ENCODE measurements around the gene GLT1D1. TPM values are rescaled to one million over a fixed set of nuclear protein-coding genes. Genes with fewer than 3 reads are reported as not detected.

GLT1D1 gene
- total RNA-seq, 2 experiments from 2014 or later: 0.30 to 0.53 TPM

- no peak overlapping the region for H3K27ac Mint-ChIP-seq
- no peaks in the 10 kb centered on the region for H3K9me3 Mint-ChIP-seq (ENCODE audit: low read depth)
- H3K36me3 Mint-ChIP-seq (ENCODE audit: low read depth): peaks cover 48% of the 10 kb centered on the region
- intact Hi-C loops (cut with DNase I, micrococcal nuclease): no loop called here
- no peaks in the 10 kb centered on the region for H3K27me3 Mint-ChIP-seq
- H3K4me3 Mint-ChIP-seq: no peak overlapping the region
- CTCF ChIA-PET: no interaction called here
- POLR2A ChIA-PET: no interaction called here
- ATAC-seq (no peak), DNase-seq (no peak)
- peaks cover 66% of the 10 kb centered on the region for H3K4me1 Mint-ChIP-seq
Observed at GRCh38 chr12:128814411-128815261, 38.6 kb upstream of the GLT1D1 start.

GRCh38 chr12:128815779-128816642, 37.3 kb upstream of the GLT1D1 start:
- DNase-seq (no peak), ATAC-seq (no peak)
- Mint-ChIP-seq H3K27me3 (no peaks in the 10 kb centered on the region), H3K36me3 (ENCODE audit: low read depth) (peaks cover 52% of the 10 kb centered on the region), H3K27ac (no peak overlapping the region), H3K4me1 (peaks cover 60% of the 10 kb centered on the region), H3K4me3 (no peak overlapping the region), H3K9me3 (ENCODE audit: low read depth) (no peaks in the 10 kb centered on the region)
- intact Hi-C loops (cut with DNase I, micrococcal nuclease): no loop called here
- POLR2A ChIA-PET: no interaction called here
- CTCF ChIA-PET: no interaction called here

GRCh38 chr12:128816643-128816920, 36.7 kb upstream of the GLT1D1 start:
- POLR2A ChIA-PET: no interaction called here
- Mint-ChIP-seq H3K27ac (no peak overlapping the region), H3K4me1 (peaks cover 61% of the 10 kb centered on the region), H3K36me3 (ENCODE audit: low read depth) (peaks cover 51% of the 10 kb centered on the region), H3K9me3 (ENCODE audit: low read depth) (no peaks in the 10 kb centered on the region), H3K27me3 (no peaks in the 10 kb centered on the region), H3K4me3 (no peak overlapping the region)
- CTCF ChIA-PET: no interaction called here
- intact Hi-C loops (cut with DNase I, micrococcal nuclease): no loop called here
- DNase-seq (no peak), ATAC-seq (no peak)

- ATAC-seq (peak; percentile 25), DNase-seq (peak; percentile 36)
- Mint-ChIP-seq H3K36me3 (ENCODE audit: low read depth) (peaks cover 51% of the 10 kb centered on the region), H3K27me3 (no peaks in the 10 kb centered on the region), H3K4me3 (no peak overlapping the region), H3K4me1 (peaks cover 63% of the 10 kb centered on the region), H3K27ac (no peak overlapping the region), H3K9me3 (ENCODE audit: low read depth) (no peaks in the 10 kb centered on the region)
- intact Hi-C loops (cut with DNase I, micrococcal nuclease): no loop called here
- ChIA-PET CTCF (no interaction called here), POLR2A (no interaction called here)
Observed at GRCh38 chr12:128817111-128818015, 35.9 kb upstream of the GLT1D1 start.

- peak overlapping the region; percentile 43 for H3K27ac Mint-ChIP-seq
- no peak for ATAC-seq
- no peak overlapping the region for H3K4me3 Mint-ChIP-seq
Observed at GRCh38 chr12:128818065-128819022, 34.9 kb upstream of the GLT1D1 start.

GRCh38 chr12:128819293-128820144, 33.8 kb upstream of the GLT1D1 start:
- H3K27me3 Mint-ChIP-seq: no peaks in the 10 kb centered on the region
- no peak for ATAC-seq
- CTCF ChIA-PET: no interaction called here
- no peaks in the 10 kb centered on the region for H3K9me3 Mint-ChIP-seq (ENCODE audit: low read depth)
- POLR2A ChIA-PET: no interaction called here
- no peak overlapping the region for H3K4me3 Mint-ChIP-seq
- H3K27ac Mint-ChIP-seq: no peak overlapping the region
- peaks cover 54% of the 10 kb centered on the region for H3K4me1 Mint-ChIP-seq
- H3K36me3 Mint-ChIP-seq (ENCODE audit: low read depth): peaks cover 33% of the 10 kb centered on the region
- DNase-seq: no peak
- intact Hi-C loops (cut with DNase I, micrococcal nuclease): no loop called here

More at GRCh38 chr12:128818065-128819022, 34.9 kb upstream of the GLT1D1 start:
- CTCF ChIA-PET: no interaction called here
- no peaks in the 10 kb centered on the region for H3K9me3 Mint-ChIP-seq (ENCODE audit: low read depth)
- DNase-seq: no peak
- H3K4me1 Mint-ChIP-seq: peaks cover 56% of the 10 kb centered on the region
- intact Hi-C loops (cut with DNase I, micrococcal nuclease): no loop called here
- peaks cover 45% of the 10 kb centered on the region for H3K36me3 Mint-ChIP-seq (ENCODE audit: low read depth)
- no peaks in the 10 kb centered on the region for H3K27me3 Mint-ChIP-seq
- POLR2A ChIA-PET: no interaction called here

- peaks cover 26% of the 10 kb centered on the region for H3K36me3 Mint-ChIP-seq (ENCODE audit: low read depth)
- H3K9me3 Mint-ChIP-seq (ENCODE audit: low read depth): no peaks in the 10 kb centered on the region
- ChIA-PET CTCF (no interaction called here), POLR2A (interaction anchor here (0.6 kb wide), 1 partner anchor 77 kb away, joined by 3 read pairs; no protein-coding TSS in a partner anchor)
- no peak for DNase-seq
- no peak overlapping the region for H3K4me3 Mint-ChIP-seq
- H3K4me1 Mint-ChIP-seq: peaks cover 58% of the 10 kb centered on the region
- no peaks in the 10 kb centered on the region for H3K27me3 Mint-ChIP-seq
- intact Hi-C loops (cut with DNase I, micrococcal nuclease): no loop called here
- H3K27ac Mint-ChIP-seq: no peak overlapping the region
- no peak for ATAC-seq
Observed at GRCh38 chr12:128820253-128820652, 33.0 kb upstream of the GLT1D1 start.

GRCh38 chr12:128820723-128821432, 32.4 kb upstream of the GLT1D1 start:
- DNase-seq (peak; percentile 31), ATAC-seq (peak; percentile 13)
- peak overlapping the region; percentile 61 for H3K27ac Mint-ChIP-seq
- peaks cover 26% of the 10 kb centered on the region for H3K36me3 Mint-ChIP-seq (ENCODE audit: low read depth)
- peak overlapping the region; percentile 86 for H3K4me3 Mint-ChIP-seq
- no peaks in the 10 kb centered on the region for H3K27me3 Mint-ChIP-seq
- ChIA-PET POLR2A (interaction anchor here (0.6 to 0.9 kb wide), 3 partner anchors 11 to 1883 kb away, joined by 3 to 4 read pairs (median 3); no protein-coding TSS in a partner anchor), CTCF (interaction anchor here (1.9 kb wide), 1 partner anchor 11 kb away, joined by 9 read pairs; no protein-coding TSS in a partner anchor)
- intact Hi-C loops (cut with DNase I, micrococcal nuclease): no loop called here
- peaks cover 55% of the 10 kb centered on the region for H3K4me1 Mint-ChIP-seq
- no peaks in the 10 kb centered on the region for H3K9me3 Mint-ChIP-seq (ENCODE audit: low read depth)

GRCh38 chr12:128823216-128823915, 29.9 kb upstream of the GLT1D1 start:
- ChIA-PET POLR2A (no interaction called here), CTCF (no interaction called here)
- peaks cover 2% of the 10 kb centered on the region for H3K27me3 Mint-ChIP-seq
- H3K27ac Mint-ChIP-seq: peak overlapping the region; percentile 51
- H3K9me3 Mint-ChIP-seq (ENCODE audit: low read depth): peaks cover 7% of the 10 kb centered on the region
- DNase-seq (peak; percentile 49), ATAC-seq (peak; percentile 14)
- peak overlapping the region; percentile 86 for H3K4me3 Mint-ChIP-seq
- peaks cover 34% of the 10 kb centered on the region for H3K4me1 Mint-ChIP-seq
- intact Hi-C loops (cut with DNase I, micrococcal nuclease): no loop called here
- H3K36me3 Mint-ChIP-seq (ENCODE audit: low read depth): peaks cover 27% of the 10 kb centered on the region
